Liver (tissue), 9 donors: ENCODE measurements around the gene NOA1. TPM values are rescaled to one million over a fixed set of nuclear protein-coding genes. Genes with fewer than 3 reads are reported as not detected.

Experiments
- DNase-seq: peaks from one replicate; pipeline ENCODE4 v3.0.0-alpha.2; 2017; ENCODE audit warnings: low spot score
- H3K27ac ChIP-seq, 2 donors: one replicate each; pipeline ENCODE4 v1.7.0; 2013; ENCODE audit warnings: inconsistent platforms in 2 of 2, low read length in 2 of 2, control low read depth in 1 of 2, low read depth in 1 of 2, mild to moderate bottlenecking in 1 of 2
- H3K27me3 ChIP-seq, 4 donors: one replicate each; pipeline versions ENCODE4 v1.6.1 to v1.7.0; 2013; ENCODE audit warnings: low read length in 3 of 4, inconsistent platforms in 1 of 4, mild to moderate bottlenecking in 1 of 4, moderate library complexity in 1 of 4; ENCODE audit not compliant: control insufficient read depth in 4 of 4, insufficient read depth in 4 of 4
- H3K36me3 ChIP-seq, 4 donors: one replicate each; pipeline versions ENCODE4 v1.6.1 to v1.7.0; 2013; ENCODE audit warnings: low read length in 3 of 4, mild to moderate bottlenecking in 3 of 4, low read depth in 1 of 4, moderate library complexity in 1 of 4; ENCODE audit not compliant: control insufficient read depth in 4 of 4, insufficient read depth in 3 of 4
- H3K4me1 ChIP-seq, 4 donors: one replicate each; pipeline versions ENCODE4 v1.6.1 to v1.7.0; 2013; ENCODE audit warnings: low read length in 3 of 4, mild to moderate bottlenecking in 3 of 4, moderate library complexity in 1 of 4; ENCODE audit not compliant: control insufficient read depth in 4 of 4, insufficient read depth in 4 of 4
- H3K4me3 ChIP-seq, 3 donors: one replicate each; pipeline versions ENCODE4 v1.6.1 to v1.7.0; 2013; ENCODE audit warnings: low read length in 3 of 3, control low read depth in 1 of 3, low read depth in 1 of 3, mild to moderate bottlenecking in 1 of 3
- H3K9ac ChIP-seq, 2 donors: one replicate each; pipeline ENCODE4 v1.7.0; 2013; ENCODE audit warnings: low read length in 2 of 2, mild to moderate bottlenecking in 2 of 2, moderate library complexity in 2 of 2, control low read depth in 1 of 2, low read depth in 1 of 2
- H3K9me3 ChIP-seq, 4 donors: one replicate each; pipeline versions ENCODE4 v1.6.1 to v1.7.0; 2013; ENCODE audit warnings: low read length in 3 of 4; ENCODE audit not compliant: control insufficient read depth in 4 of 4
- EGR1 ChIP-seq, 2 donors: IDR thresholded peaks; 2 replicates each; pipeline ENCODE4 v1.6.1; 2016 to 2018; ENCODE audit warnings: antibody characterized with exemption in 2 of 2, low read depth in 2 of 2
- FOXA2 ChIP-seq: IDR thresholded peaks from 2 replicates; pipeline ENCODE4 v1.6.1; 2016; ENCODE audit warnings: antibody characterized with exemption
- GABPA ChIP-seq, 2 donors: IDR thresholded peaks in 1 of 2; conservative IDR thresholded peaks in 1 of 2; 2 replicates each; pipeline ENCODE4 v1.6.1; 2016; ENCODE audit warnings: antibody characterized with exemption in 2 of 2, mild to moderate bottlenecking in 1 of 2, moderate library complexity in 1 of 2
- HNF4A ChIP-seq, 2 donors: conservative IDR thresholded peaks; 2 replicates each; pipeline ENCODE4 v1.6.1; 2016; ENCODE audit warnings: antibody characterized with exemption in 2 of 2, mild to moderate bottlenecking in 2 of 2
- RAD21 ChIP-seq, 2 donors: IDR thresholded peaks; 2 replicates each; pipeline ENCODE4 v1.6.1; 2016; ENCODE audit warnings: antibody characterized with exemption in 2 of 2, mild to moderate bottlenecking in 2 of 2
- RXRA ChIP-seq, 2 donors: IDR thresholded peaks; 2 replicates each; pipeline ENCODE4 v1.6.1; 2017 to 2018; ENCODE audit warnings: antibody characterized with exemption in 2 of 2, mild to moderate bottlenecking in 1 of 2
- TAF1 ChIP-seq: conservative IDR thresholded peaks from 2 replicates; pipeline ENCODE4 v1.6.1; 2016; ENCODE audit warnings: antibody characterized with exemption, mild to moderate bottlenecking
- YY1 ChIP-seq: IDR thresholded peaks from 2 replicates; pipeline ENCODE4 v1.6.1; 2016; ENCODE audit warnings: antibody characterized with exemption, mild to moderate bottlenecking
- WGBS: extraction: QIAGEN DNeasy Blood & Tissue Kit; methylation state at CpG from one replicate; pipeline ENCODE4 v1.1.7; 2013; 5-methylcytosine and 5-hydroxymethylcytosine counted together
- polyA plus RNA-seq, 2 donors: library from polyadenylated mRNA; stranded (reverse) in 1 of 2; unstranded in 1 of 2; fragments of 200-250 nt in 1 of 2; fragments of >200 nt in 1 of 2; fragmentation: Nextera tagmentation in 1 of 2; extraction: Ambion mirVana in 1 of 2; gene quantifications; one replicate each; pipeline versions ENCODE4 v1.2.1 to v1.2.3, GENCODE V29; 2013 to 2015
- total RNA-seq, 2 donors: library from RNA; depleted of rRNA; stranded (reverse); fragments of >200 nt; gene quantifications; one replicate each; pipeline ENCODE4 v1.2.3, GENCODE V29; 2014
- TF ChIP-seq, protein P1 (sequence below): IDR thresholded peaks from 2 replicates; pipeline ENCODE4 v1.6.1; 2016; ENCODE audit warnings: antibody characterized with exemption
- TF ChIP-seq, protein P2 (sequence below): IDR thresholded peaks from 2 replicates; pipeline ENCODE4 v1.6.1; 2016; ENCODE audit warnings: antibody characterized with exemption
- TF ChIP-seq, protein P3 (sequence below): IDR thresholded peaks from 2 replicates; pipeline ENCODE4 v1.6.1; 2016; ENCODE audit warnings: antibody characterized with exemption
- TF ChIP-seq, protein P4 (sequence below): IDR thresholded peaks from 2 replicates; pipeline ENCODE4 v1.6.1; 2016; ENCODE audit warnings: antibody characterized with exemption, mild to moderate bottlenecking
- TF ChIP-seq, protein P5 (sequence below): fragments of 150-350 bp; IDR thresholded peaks from 2 replicates; pipeline ENCODE4 v1.5.1; 2017; ENCODE audit warnings: improper control_type of control experiment, low read depth, low read length; ENCODE audit not compliant: missing input control
- donor health status: healthy.
- donor health status: healthy.
- donor health status: healthy.
- donor health status: healthy.
- donor health status: healthy.

The NOA1 gene
- total and polyA plus RNA-seq, 4 donors = 2.3 to 9.2 (median 7.1) TPM

GRCh38 chr4:56986192-56986591 is 8.8 kb upstream of the NOA1 start:
- TF ChIP-seq HNF4A (conservative IDR thresholded peaks at IDR 0.05) = no peak
- TF ChIP-seq, protein P1, sequence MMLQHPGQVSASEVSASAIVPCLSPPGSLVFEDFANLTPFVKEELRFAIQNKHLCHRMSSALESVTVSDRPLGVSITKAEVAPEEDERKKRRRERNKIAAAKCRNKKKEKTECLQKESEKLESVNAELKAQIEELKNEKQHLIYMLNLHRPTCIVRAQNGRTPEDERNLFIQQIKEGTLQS = no peak
- TF ChIP-seq FOXA2 = no peak
- TF ChIP-seq, protein P2, sequence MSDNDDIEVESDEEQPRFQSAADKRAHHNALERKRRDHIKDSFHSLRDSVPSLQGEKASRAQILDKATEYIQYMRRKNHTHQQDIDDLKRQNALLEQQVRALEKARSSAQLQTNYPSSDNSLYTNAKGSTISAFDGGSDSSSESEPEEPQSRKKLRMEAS = no peak
- no peak for TF ChIP-seq EGR1 (IDR thresholded peaks at IDR 0.05; ENCODE audit: low read depth in 2 of 2)
- no peak for TF ChIP-seq RAD21 (IDR thresholded peaks at IDR 0.05)
- TF ChIP-seq RXRA (IDR thresholded peaks at IDR 0.05) = no peak
- TF ChIP-seq GABPA (IDR thresholded peaks at IDR 0.05 in 1 of 2, conservative IDR thresholded peaks at IDR 0.05 in 1 of 2) = no peak
- TF ChIP-seq, protein P3, sequence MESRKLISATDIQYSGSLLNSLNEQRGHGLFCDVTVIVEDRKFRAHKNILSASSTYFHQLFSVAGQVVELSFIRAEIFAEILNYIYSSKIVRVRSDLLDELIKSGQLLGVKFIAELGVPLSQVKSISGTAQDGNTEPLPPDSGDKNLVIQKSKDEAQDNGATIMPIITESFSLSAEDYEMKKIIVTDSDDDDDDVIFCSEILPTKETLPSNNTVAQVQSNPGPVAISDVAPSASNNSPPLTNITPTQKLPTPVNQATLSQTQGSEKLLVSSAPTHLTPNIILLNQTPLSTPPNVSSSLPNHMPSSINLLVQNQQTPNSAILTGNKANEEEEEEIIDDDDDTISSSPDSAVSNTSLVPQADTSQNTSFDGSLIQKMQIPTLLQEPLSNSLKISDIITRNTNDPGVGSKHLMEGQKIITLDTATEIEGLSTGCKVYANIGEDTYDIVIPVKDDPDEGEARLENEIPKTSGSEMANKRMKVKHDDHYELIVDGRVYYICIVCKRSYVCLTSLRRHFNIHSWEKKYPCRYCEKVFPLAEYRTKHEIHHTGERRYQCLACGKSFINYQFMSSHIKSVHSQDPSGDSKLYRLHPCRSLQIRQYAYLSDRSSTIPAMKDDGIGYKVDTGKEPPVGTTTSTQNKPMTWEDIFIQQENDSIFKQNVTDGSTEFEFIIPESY = no peak
- H3K27me3 ChIP-seq = no peaks in the 10 kb centered on the region
- peaks cover 0 to 6% (median 2%) of the 10 kb centered on the region in 4 donors for H3K4me1 ChIP-seq
- no peak overlapping the region for H3K27ac ChIP-seq
- WGBS = 79% methylated on average over 1 of the region's 1 CpG
- no peak overlapping the region for H3K9ac ChIP-seq
- no peaks in the 10 kb centered on the region for H3K9me3 ChIP-seq
- peaks cover 9 to 39% (median 23%) of the 10 kb centered on the region in 4 donors for H3K36me3 ChIP-seq
- no peak for DNase-seq
- no peak overlapping the region for H3K4me3 ChIP-seq

DNA sequence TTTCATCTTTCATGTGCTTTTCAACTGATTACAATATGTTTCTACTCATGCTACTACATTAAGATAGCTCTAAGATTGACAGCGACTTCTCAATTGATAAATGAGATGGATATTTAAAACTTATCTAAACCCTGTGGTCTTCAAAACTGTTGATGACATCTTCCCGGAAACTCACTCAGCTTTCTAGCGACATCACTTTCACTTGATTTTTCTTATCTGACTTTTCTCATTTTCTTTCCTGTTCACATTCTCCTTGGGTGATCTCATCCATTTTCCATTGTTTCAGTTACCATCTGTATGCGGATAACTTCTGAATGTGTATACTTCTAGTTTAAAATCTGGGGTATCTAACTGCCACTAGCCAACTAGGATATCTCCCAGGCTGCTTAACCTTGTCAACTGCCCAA is 4.4 kb upstream of the NOA1 start:
- no peak overlapping the region for H3K27ac ChIP-seq
- DNase-seq = no peak
- H3K27me3 ChIP-seq = no peaks in the 10 kb centered on the region
- 73% methylated on average over 4 of the region's 4 CpGs for WGBS
- no peak overlapping the region for H3K4me3 ChIP-seq
- peaks cover 5 to 19% (median 9%) of the 10 kb centered on the region in 4 donors for H3K4me1 ChIP-seq
- H3K9me3 ChIP-seq = no peaks in the 10 kb centered on the region
- H3K36me3 ChIP-seq = peaks cover 0 to 6% (median 4%) of the 10 kb centered on the region in 4 donors
- H3K9ac ChIP-seq = no peak overlapping the region
- TF ChIP-seq, protein P4, sequence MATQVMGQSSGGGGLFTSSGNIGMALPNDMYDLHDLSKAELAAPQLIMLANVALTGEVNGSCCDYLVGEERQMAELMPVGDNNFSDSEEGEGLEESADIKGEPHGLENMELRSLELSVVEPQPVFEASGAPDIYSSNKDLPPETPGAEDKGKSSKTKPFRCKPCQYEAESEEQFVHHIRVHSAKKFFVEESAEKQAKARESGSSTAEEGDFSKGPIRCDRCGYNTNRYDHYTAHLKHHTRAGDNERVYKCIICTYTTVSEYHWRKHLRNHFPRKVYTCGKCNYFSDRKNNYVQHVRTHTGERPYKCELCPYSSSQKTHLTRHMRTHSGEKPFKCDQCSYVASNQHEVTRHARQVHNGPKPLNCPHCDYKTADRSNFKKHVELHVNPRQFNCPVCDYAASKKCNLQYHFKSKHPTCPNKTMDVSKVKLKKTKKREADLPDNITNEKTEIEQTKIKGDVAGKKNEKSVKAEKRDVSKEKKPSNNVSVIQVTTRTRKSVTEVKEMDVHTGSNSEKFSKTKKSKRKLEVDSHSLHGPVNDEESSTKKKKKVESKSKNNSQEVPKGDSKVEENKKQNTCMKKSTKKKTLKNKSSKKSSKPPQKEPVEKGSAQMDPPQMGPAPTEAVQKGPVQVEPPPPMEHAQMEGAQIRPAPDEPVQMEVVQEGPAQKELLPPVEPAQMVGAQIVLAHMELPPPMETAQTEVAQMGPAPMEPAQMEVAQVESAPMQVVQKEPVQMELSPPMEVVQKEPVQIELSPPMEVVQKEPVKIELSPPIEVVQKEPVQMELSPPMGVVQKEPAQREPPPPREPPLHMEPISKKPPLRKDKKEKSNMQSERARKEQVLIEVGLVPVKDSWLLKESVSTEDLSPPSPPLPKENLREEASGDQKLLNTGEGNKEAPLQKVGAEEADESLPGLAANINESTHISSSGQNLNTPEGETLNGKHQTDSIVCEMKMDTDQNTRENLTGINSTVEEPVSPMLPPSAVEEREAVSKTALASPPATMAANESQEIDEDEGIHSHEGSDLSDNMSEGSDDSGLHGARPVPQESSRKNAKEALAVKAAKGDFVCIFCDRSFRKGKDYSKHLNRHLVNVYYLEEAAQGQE = no peak
- TF ChIP-seq YY1 (no peak), TAF1 (no peak), HNF4A (conservative IDR thresholded peaks at IDR 0.05) (no peak)
- TF ChIP-seq, protein P3 = no peak
- TF ChIP-seq, protein P5, sequence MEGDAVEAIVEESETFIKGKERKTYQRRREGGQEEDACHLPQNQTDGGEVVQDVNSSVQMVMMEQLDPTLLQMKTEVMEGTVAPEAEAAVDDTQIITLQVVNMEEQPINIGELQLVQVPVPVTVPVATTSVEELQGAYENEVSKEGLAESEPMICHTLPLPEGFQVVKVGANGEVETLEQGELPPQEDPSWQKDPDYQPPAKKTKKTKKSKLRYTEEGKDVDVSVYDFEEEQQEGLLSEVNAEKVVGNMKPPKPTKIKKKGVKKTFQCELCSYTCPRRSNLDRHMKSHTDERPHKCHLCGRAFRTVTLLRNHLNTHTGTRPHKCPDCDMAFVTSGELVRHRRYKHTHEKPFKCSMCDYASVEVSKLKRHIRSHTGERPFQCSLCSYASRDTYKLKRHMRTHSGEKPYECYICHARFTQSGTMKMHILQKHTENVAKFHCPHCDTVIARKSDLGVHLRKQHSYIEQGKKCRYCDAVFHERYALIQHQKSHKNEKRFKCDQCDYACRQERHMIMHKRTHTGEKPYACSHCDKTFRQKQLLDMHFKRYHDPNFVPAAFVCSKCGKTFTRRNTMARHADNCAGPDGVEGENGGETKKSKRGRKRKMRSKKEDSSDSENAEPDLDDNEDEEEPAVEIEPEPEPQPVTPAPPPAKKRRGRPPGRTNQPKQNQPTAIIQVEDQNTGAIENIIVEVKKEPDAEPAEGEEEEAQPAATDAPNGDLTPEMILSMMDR = no peak
